Gastrocnemius medialis (tissue), 4 donors: Measurements from ENCODE around the gene DUSP14. TPM values are rescaled to one million over a fixed set of nuclear protein-coding genes. Genes with fewer than 3 reads are reported as not detected.

Source experiments
- ATAC-seq, 2 donors: fragments of 150-250 bp; one replicate each; pipeline ENCODE4 v1.9.1; 2016
- DNase-seq, 2 donors: peaks; one replicate each; pipeline ENCODE4 v3.0.0-alpha.2; 2019
- H3K27ac ChIP-seq, 4 donors: fragments of 200-600 bp; sonication (generic); 1 replicate in 1 of 4; 2 replicates in 3 of 4; pipeline ENCODE4 v1.5.1; 2016 to 2018; ENCODE audit warnings: mild to moderate bottlenecking in 2 of 4, moderate library complexity in 1 of 4
- H3K27me3 ChIP-seq, 3 donors: fragments of 200-600 bp; sonication (generic) in 2 of 3; 1 replicate in 1 of 3; 2 replicates in 2 of 3; pipeline versions ENCODE4 v1.5.1 to v1.6.0; 2016 to 2019; ENCODE audit warnings: mild to moderate bottlenecking in 1 of 3, moderate library complexity in 1 of 3
- H3K36me3 ChIP-seq, 2 donors: fragments of 200-600 bp; sonication (generic) in 1 of 2; one replicate each; pipeline ENCODE4 v1.5.1; 2017 to 2018
- H3K4me1 ChIP-seq, 2 donors: fragments of 200-600 bp; sonication (generic) in 1 of 2; one replicate each; pipeline ENCODE4 v1.5.1; 2016 to 2017; ENCODE audit warnings: mild to moderate bottlenecking in 2 of 2
- H3K4me3 ChIP-seq, 4 donors: fragments of 200-600 bp; sonication (generic) in 3 of 4; 1 replicate in 1 of 4; 2 replicates in 3 of 4; pipeline ENCODE4 v1.5.1; 2016 to 2019; ENCODE audit warnings: mild to moderate bottlenecking in 2 of 4
- H3K9me3 ChIP-seq, 3 donors: fragments of 200-600 bp; sonication (generic) in 2 of 3; 1 replicate in 1 of 3; 2 replicates in 2 of 3; pipeline ENCODE4 v1.5.1; 2016 to 2019
- POLR2A ChIP-seq, 2 donors: fragments of 450-650 bp; IDR thresholded peaks; one replicate each; pipeline ENCODE4 v1.6.1; 2017; ENCODE audit warnings: antibody characterized with exemption in 2 of 2, mild to moderate bottlenecking in 2 of 2, moderate library complexity in 2 of 2
- in situ Hi-C, 4 donors: fragments of 200-750 bp; cut with MboI; loops; one replicate each; pipeline versions ENCODE4 v1.15.0 to v1.8.0; 2017; ENCODE audit warnings: low sequenced_read_pairs in 4 of 4
- intact Hi-C: fragments of 100-400 bp; cut with DNase I; formaldehyde crosslinking; loops from one replicate; pipeline ENCODE4 v1.15.1; 2023; ENCODE audit warnings: low total_unique reads
- total RNA-seq, 4 donors: library from RNA; depleted of rRNA; stranded (reverse); fragments of >200 nt; gene quantifications; one replicate each; pipeline versions ENCODE4 v1.1.0 to v1.2.3, GENCODE V29; 2016
- TF ChIP-seq, protein P1 (sequence below), 5 experiments: fragments of 450-650 bp in 3 of 5; fragments of 200-600 bp in 2 of 5; sonication (generic) in 2 of 5; IDR thresholded peaks in 4 of 5; conservative IDR thresholded peaks in 1 of 5; 1 replicate in 4 of 5; 2 replicates in 1 of 5; pipeline ENCODE4 v1.5.1; 2016 to 2019; ENCODE audit warnings: antibody characterized with exemption in 5 of 5, mild to moderate bottlenecking in 3 of 5, moderate library complexity in 3 of 5

The DUSP14 gene
- total RNA-seq, 4 donors from 2014 or later, result 10.2 to 15.1 (median 11.3) TPM

DNA sequence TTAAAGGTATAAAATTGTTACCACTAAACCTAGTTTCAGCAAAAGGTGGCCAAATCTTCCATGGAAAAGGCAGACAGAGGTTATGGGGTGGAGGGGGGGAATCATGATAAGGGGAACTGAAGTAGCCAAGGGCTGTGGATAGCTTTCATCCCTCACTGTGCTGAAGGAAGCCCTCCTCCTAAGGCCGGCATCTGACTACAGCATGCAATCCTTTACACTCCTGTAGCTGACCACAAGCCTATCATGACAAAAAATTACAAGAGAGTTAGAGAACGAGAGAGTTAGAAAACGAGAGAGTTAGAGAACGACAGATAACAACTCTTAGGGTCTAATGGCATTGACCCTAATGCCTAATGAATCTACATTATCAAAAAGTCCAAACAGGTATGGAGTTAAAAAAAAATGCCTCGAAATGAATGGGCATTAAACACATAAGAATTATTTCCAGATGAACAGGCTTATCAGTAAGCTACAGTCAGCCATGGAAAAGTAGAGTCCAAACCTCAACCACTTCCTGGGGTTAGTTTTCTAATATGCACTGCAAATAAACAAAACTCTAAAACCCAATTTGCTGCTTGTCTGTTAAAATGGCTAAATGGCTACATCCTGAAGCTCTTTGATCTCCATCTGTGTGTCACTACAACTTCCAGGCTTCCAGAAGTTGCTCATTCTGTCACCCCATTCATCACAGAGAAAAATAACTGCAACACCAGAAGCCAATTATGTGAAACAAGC lies 29.7 kb downstream of the DUSP14 start:
- DNase-seq, result no peak
- no peak for ATAC-seq
- Histone ChIP-seq H3K36me3 (peaks cover 0 to 52% of the 10 kb centered on the region in 2 donors), H3K4me3 (no peak overlapping the region), H3K27ac (no peak overlapping the region), H3K9me3 (no peaks in the 10 kb centered on the region), H3K27me3 (no peaks in the 10 kb centered on the region), H3K4me1 (no peaks in the 10 kb centered on the region)
- intact Hi-C loops, result no loop called here
- no peak for TF ChIP-seq POLR2A (IDR thresholded peaks at IDR 0.05)
- TF ChIP-seq, protein P1, sequence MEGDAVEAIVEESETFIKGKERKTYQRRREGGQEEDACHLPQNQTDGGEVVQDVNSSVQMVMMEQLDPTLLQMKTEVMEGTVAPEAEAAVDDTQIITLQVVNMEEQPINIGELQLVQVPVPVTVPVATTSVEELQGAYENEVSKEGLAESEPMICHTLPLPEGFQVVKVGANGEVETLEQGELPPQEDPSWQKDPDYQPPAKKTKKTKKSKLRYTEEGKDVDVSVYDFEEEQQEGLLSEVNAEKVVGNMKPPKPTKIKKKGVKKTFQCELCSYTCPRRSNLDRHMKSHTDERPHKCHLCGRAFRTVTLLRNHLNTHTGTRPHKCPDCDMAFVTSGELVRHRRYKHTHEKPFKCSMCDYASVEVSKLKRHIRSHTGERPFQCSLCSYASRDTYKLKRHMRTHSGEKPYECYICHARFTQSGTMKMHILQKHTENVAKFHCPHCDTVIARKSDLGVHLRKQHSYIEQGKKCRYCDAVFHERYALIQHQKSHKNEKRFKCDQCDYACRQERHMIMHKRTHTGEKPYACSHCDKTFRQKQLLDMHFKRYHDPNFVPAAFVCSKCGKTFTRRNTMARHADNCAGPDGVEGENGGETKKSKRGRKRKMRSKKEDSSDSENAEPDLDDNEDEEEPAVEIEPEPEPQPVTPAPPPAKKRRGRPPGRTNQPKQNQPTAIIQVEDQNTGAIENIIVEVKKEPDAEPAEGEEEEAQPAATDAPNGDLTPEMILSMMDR (IDR thresholded peaks at IDR 0.05 in 4 of 5, conservative IDR thresholded peaks at IDR 0.05 in 1 of 5), result no peak
- in situ Hi-C loops, result no loop called here

DNA sequence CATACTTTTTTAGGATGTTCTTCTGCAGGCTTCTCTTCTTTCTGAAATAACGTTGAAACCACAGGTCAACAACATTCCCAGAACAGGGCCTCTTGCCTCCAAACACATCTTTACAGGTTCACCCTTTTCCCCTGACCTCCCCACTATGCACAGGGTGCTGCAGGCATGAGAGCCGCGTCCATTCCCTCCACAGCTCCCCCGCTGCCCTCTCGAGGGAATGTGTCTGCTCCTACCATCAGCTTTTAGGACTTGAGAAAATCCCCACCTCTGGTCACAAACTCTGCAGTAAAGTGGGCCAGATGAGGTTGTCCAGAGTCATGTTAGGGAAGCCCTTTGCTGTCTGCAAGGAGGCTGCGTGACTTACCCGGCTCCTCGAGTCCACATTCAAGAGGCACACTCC lies 30.5 kb downstream of the DUSP14 start:
- in situ Hi-C loops, result no loop called here
- intact Hi-C loops, result no loop called here
- H3K27ac ChIP-seq, result no peak overlapping the region
- ATAC-seq (no peak), DNase-seq (no peak)
- H3K36me3 ChIP-seq, result peaks cover 0 to 46% of the 10 kb centered on the region in 2 donors
- no peaks in the 10 kb centered on the region for H3K9me3 ChIP-seq
- no peak overlapping the region for H3K4me3 ChIP-seq
- H3K27me3 ChIP-seq, result no peaks in the 10 kb centered on the region
- no peaks in the 10 kb centered on the region for H3K4me1 ChIP-seq
- TF ChIP-seq, protein P1 (IDR thresholded peaks at IDR 0.05 in 4 of 5, conservative IDR thresholded peaks at IDR 0.05 in 1 of 5), result no peak
- no peak for TF ChIP-seq POLR2A (IDR thresholded peaks at IDR 0.05)

DNA sequence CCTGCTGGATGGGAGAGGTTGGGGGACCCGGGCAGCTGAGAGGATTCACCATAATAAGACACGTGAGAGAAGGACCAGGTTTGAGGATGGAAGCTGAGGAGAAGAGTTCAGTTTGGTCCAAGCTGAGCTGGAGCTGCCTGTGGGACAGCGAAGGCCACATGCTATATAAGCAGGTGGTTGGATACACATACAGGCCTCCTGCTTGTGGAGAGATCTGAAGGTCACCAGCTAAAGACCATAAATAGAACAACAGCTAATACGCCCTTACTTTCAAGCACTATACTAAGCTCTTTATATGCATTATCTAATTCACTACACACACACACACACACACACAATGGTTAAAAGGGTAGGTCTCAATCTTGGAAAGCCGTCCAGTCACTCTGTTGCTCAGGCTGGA lies 32.1 kb downstream of the DUSP14 start:
- TF ChIP-seq POLR2A (IDR thresholded peaks at IDR 0.05), result no peak
- TF ChIP-seq, protein P1 (IDR thresholded peaks at IDR 0.05 in 4 of 5, conservative IDR thresholded peaks at IDR 0.05 in 1 of 5), result no peak
- H3K4me1 ChIP-seq, result no peaks in the 10 kb centered on the region
- intact Hi-C loops, result no loop called here
- H3K4me3 ChIP-seq, result no peak overlapping the region
- H3K27me3 ChIP-seq, result no peaks in the 10 kb centered on the region
- in situ Hi-C loops, result no loop called here
- no peaks in the 10 kb centered on the region for H3K9me3 ChIP-seq
- peaks cover 0 to 43% of the 10 kb centered on the region in 2 donors for H3K36me3 ChIP-seq
- DNase-seq (no peak), ATAC-seq (peak; percentile 46 to 71)
- H3K27ac ChIP-seq, result no peak overlapping the region

DNA sequence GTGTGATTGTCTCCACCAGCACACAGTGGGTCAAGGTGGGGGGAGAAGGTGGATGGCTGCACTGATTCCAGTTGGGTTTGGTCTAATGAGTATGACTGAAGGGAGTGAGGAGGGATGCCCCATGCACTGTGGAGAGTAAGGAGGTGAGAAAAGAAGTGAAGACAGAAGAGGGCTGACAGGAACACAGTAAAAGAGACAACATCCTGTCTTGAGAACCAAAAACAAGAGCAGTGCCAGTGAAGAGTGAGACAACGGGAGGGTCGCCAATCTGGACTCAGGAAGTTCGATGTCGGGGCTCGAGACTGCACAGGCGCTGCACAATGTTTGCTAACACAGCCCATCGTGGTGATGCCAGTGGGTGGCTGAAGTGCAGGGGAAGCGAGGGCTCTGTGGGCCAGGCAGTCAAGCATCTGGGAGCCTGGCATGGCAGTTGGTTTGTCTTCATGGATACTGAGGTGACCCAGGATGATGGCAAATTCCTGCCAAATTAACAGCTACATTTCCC lies 34.1 kb downstream of the DUSP14 start:
- no peak overlapping the region for H3K27ac ChIP-seq
- intact Hi-C loops, result no loop called here
- H3K4me3 ChIP-seq, result no peak overlapping the region
- H3K27me3 ChIP-seq, result no peaks in the 10 kb centered on the region
- in situ Hi-C loops, result no loop called here
- ATAC-seq (no peak), DNase-seq (no peak)
- TF ChIP-seq, protein P1 (IDR thresholded peaks at IDR 0.05 in 4 of 5, conservative IDR thresholded peaks at IDR 0.05 in 1 of 5), result no peak
- no peak for TF ChIP-seq POLR2A (IDR thresholded peaks at IDR 0.05)
- H3K9me3 ChIP-seq, result no peaks in the 10 kb centered on the region
- no peaks in the 10 kb centered on the region for H3K4me1 ChIP-seq
- H3K36me3 ChIP-seq, result peaks cover 0 to 36% of the 10 kb centered on the region in 2 donors
